Neuronal stem cell (in vitro differentiated cells): Measurements from ENCODE around the gene CPNE9.
A peak's percentile ranks its signal among the peaks of the same experiment; 100 is the strongest.

Source experiments
- DNase-seq: peaks from one replicate; pipeline ENCODE4 v3.0.0-alpha.2; 2013; ENCODE audit warnings: low spot score
- H2AFZ ChIP-seq: one replicate; pipeline ENCODE4 v1.6.1; 2013; ENCODE audit warnings: mild to moderate bottlenecking, low read length, inconsistent platforms
- H2AK5ac ChIP-seq: 2 replicates; pipeline ENCODE4 v1.6.1; 2013; ENCODE audit warnings: low read depth, mild to moderate bottlenecking, inconsistent platforms, low read length, moderate library complexity, mixed read lengths
- H2BK120ac ChIP-seq: 2 replicates; pipeline ENCODE4 v1.6.1; 2013; ENCODE audit warnings: low read depth, mild to moderate bottlenecking, inconsistent platforms, low read length, moderate library complexity, mixed read lengths
- H2BK12ac ChIP-seq: one replicate; pipeline ENCODE4 v1.6.1; 2013; ENCODE audit warnings: low read length, inconsistent platforms
- H2BK15ac ChIP-seq: 2 replicates; pipeline ENCODE4 v1.6.1; 2013; ENCODE audit warnings: mild to moderate bottlenecking, low read length, inconsistent platforms, mixed read lengths
- H2BK5ac ChIP-seq: one replicate; pipeline ENCODE4 v1.6.1; 2013; ENCODE audit warnings: inconsistent platforms, mild to moderate bottlenecking, low read length, moderate library complexity
- H3K14ac ChIP-seq: one replicate; pipeline ENCODE4 v1.6.1; 2013; ENCODE audit warnings: low read length, inconsistent platforms
- H3K18ac ChIP-seq: 2 replicates; pipeline ENCODE4 v1.6.1; 2013; ENCODE audit warnings: low read length, inconsistent platforms
- H3K23ac ChIP-seq: 2 replicates; pipeline ENCODE4 v1.6.1; 2013; ENCODE audit warnings: low read depth, mild to moderate bottlenecking, mixed read lengths, low read length, inconsistent platforms; ENCODE audit not compliant: poor library complexity
- H3K27ac ChIP-seq: replicated peaks from 3 replicates; pipeline ENCODE4 v1.5.1; 2013; ENCODE audit warnings: low read length, inconsistent platforms
- H3K27me3 ChIP-seq, 3 experiments: 2 replicates each; pipeline ENCODE4 v1.6.1; 2013; ENCODE audit warnings: low read length in 3 of 3, mild to moderate bottlenecking in 2 of 3, inconsistent platforms in 1 of 3, low read depth in 1 of 3, mixed read lengths in 1 of 3, moderate library complexity in 1 of 3; ENCODE audit not compliant: control insufficient read depth in 3 of 3, insufficient read depth in 3 of 3
- H3K36me3 ChIP-seq, 2 donors: replicated peaks in 1 of 2; 2 replicates each; pipeline ENCODE4 v1.6.1; 2013; ENCODE audit warnings: low read length in 2 of 2; ENCODE audit not compliant: control insufficient read depth in 2 of 2, insufficient read depth in 2 of 2
- H3K4ac ChIP-seq: 2 replicates; pipeline ENCODE4 v1.6.1; 2013; ENCODE audit warnings: inconsistent platforms, mild to moderate bottlenecking, low read length, moderate library complexity
- H3K4me1 ChIP-seq, 2 donors: 1 replicate in 1 of 2; 2 replicates in 1 of 2; pipeline ENCODE4 v1.6.1; 2013; ENCODE audit warnings: low read length in 2 of 2, low read depth in 1 of 2; ENCODE audit not compliant: control insufficient read depth in 2 of 2, insufficient read depth in 1 of 2
- H3K4me2 ChIP-seq: one replicate; pipeline ENCODE4 v1.6.1; 2013; ENCODE audit warnings: mild to moderate bottlenecking, low read length, inconsistent platforms; ENCODE audit not compliant: insufficient read depth, poor library complexity, severe bottlenecking
- H3K4me3 ChIP-seq, 2 donors: 2 replicates each; pipeline ENCODE4 v1.5.1; 2013; ENCODE audit warnings: low read length in 2 of 2, mild to moderate bottlenecking in 2 of 2, inconsistent platforms in 1 of 2, moderate library complexity in 1 of 2
- H3K79me1 ChIP-seq: one replicate; pipeline ENCODE4 v1.6.1; 2013; ENCODE audit warnings: low read depth, mild to moderate bottlenecking, inconsistent platforms, low read length, moderate library complexity
- H3K9ac ChIP-seq: one replicate; pipeline ENCODE4 v1.6.1; 2013; ENCODE audit warnings: mild to moderate bottlenecking, low read depth, low read length, inconsistent platforms; ENCODE audit not compliant: poor library complexity
- H3K9me3 ChIP-seq, 2 donors: replicated peaks in 1 of 2; 2 replicates each; pipeline versions ENCODE3 to v1.6.1; 2013; ENCODE audit warnings: low read length in 2 of 2, mild to moderate bottlenecking in 2 of 2, inconsistent platforms in 1 of 2, low read depth in 1 of 2, mixed read lengths in 1 of 2, moderate library complexity in 1 of 2; ENCODE audit not compliant: control insufficient read depth in 2 of 2, insufficient read depth in 1 of 2
- H4K8ac ChIP-seq: one replicate; pipeline ENCODE4 v1.6.1; 2013; ENCODE audit warnings: low read depth, mild to moderate bottlenecking, inconsistent platforms, low read length, moderate library complexity
- H4K91ac ChIP-seq: one replicate; pipeline ENCODE4 v1.6.1; 2013; ENCODE audit warnings: low read length, low read depth, mild to moderate bottlenecking, inconsistent platforms; ENCODE audit not compliant: poor library complexity
- WGBS, 2 donors: extraction: QIAGEN DNeasy Blood & Tissue Kit; methylation state at CpG; one replicate each; pipeline ENCODE4 v1.1.7; 2013; ENCODE audit warnings: missing lambda C conversion rate in 2 of 2, mixed read lengths in 1 of 2; ENCODE audit not compliant: insufficient read length in 2 of 2, insufficient replicate concordance in 1 of 2; ENCODE audit errors: extremely low coverage in 2 of 2; 5-methylcytosine and 5-hydroxymethylcytosine counted together

The CPNE9 gene

GRCh38 chr3:9727743-9728142 lies 24.1 kb downstream of the CPNE9 start:
- DNase-seq = no peak
- Histone ChIP-seq H3K36me3 (no peaks in the 10 kb centered on the region), H3K9ac (no peak overlapping the region), H4K8ac (no peak overlapping the region), H2BK12ac (no peak overlapping the region), H2BK15ac (no peak overlapping the region), H2BK5ac (no peak overlapping the region), H4K91ac (no peak overlapping the region), H3K4me3 (no peak overlapping the region), H3K4ac (no peak overlapping the region), H3K27me3 (peaks cover 0 to 7% (median 0%) of the 10 kb centered on the region in 3 experiments), H3K79me1 (peaks cover 10% of the 10 kb centered on the region), H2BK120ac (no peak overlapping the region), H2AFZ (peak overlapping the region; percentile 19), H3K4me2 (no peak overlapping the region), H2AK5ac (no peak overlapping the region), H3K9me3 (no peaks in the 10 kb centered on the region), H3K4me1 (peaks cover 4 to 8% of the 10 kb centered on the region in 2 donors), H3K18ac (no peak overlapping the region), H3K14ac (no peak overlapping the region), H3K23ac (no peak overlapping the region), H3K27ac (no peak overlapping the region)
- WGBS, 2 donors = no CpG with 5 or more reads among the region's 2 CpGs

- Histone ChIP-seq H2AFZ (no peak overlapping the region), H3K4me3 (no peak overlapping the region), H3K79me1 (peaks cover 16% of the 10 kb centered on the region), H3K23ac (peak overlapping the region; percentile 8), H2BK12ac (no peak overlapping the region), H3K36me3 (peaks cover 7 to 15% of the 10 kb centered on the region in 2 donors), H3K9ac (no peak overlapping the region), H2BK5ac (no peak overlapping the region), H2BK15ac (no peak overlapping the region), H3K4me1 (peaks cover 7 to 12% of the 10 kb centered on the region in 2 donors), H3K27ac (no peak overlapping the region), H2BK120ac (no peak overlapping the region), H3K27me3 (peaks cover 0 to 7% (median 0%) of the 10 kb centered on the region in 3 experiments), H3K4me2 (no peak overlapping the region), H3K18ac (no peak overlapping the region), H3K9me3 (no peaks in the 10 kb centered on the region), H3K4ac (no peak overlapping the region), H4K91ac (no peak overlapping the region), H4K8ac (no peak overlapping the region), H3K14ac (no peak overlapping the region), H2AK5ac (no peak overlapping the region)
- DNase-seq = no peak
- WGBS, 2 donors = no CpG with 5 or more reads among the region's 10 CpGs
Observed at GRCh38 chr3:9729419-9729818, 25.8 kb downstream of the CPNE9 start.

GRCh38 chr3:9730657-9731205 lies 27.1 kb downstream of the CPNE9 start:
- peaks cover 0 to 7% (median 0%) of the 10 kb centered on the region in 3 experiments for H3K27me3 ChIP-seq
- H3K4ac ChIP-seq = no peak overlapping the region
- H2AK5ac ChIP-seq = no peak overlapping the region
- no peaks in the 10 kb centered on the region for H3K9me3 ChIP-seq
- H3K14ac ChIP-seq = no peak overlapping the region
- peaks cover 16% of the 10 kb centered on the region for H3K79me1 ChIP-seq
- WGBS, 2 donors = no CpG with 5 or more reads among the region's 17 CpGs
- H3K36me3 ChIP-seq = peaks cover 14 to 28% of the 10 kb centered on the region in 2 donors
- H2BK12ac ChIP-seq = no peak overlapping the region
- H3K18ac ChIP-seq = no peak overlapping the region
- DNase-seq = no peak
- H3K4me2 ChIP-seq = peak overlapping the region; percentile 54
- H2AFZ ChIP-seq = peak overlapping the region; percentile 100
- peak overlapping the region; percentile 78 to 93 for H3K4me3 ChIP-seq
- H3K9ac ChIP-seq = no peak overlapping the region
- no peak overlapping the region for H2BK120ac ChIP-seq
- H3K23ac ChIP-seq = no peak overlapping the region
- no peak overlapping the region for H2BK15ac ChIP-seq
- H4K91ac ChIP-seq = no peak overlapping the region
- peak overlapping the region; percentile 93 for H3K27ac ChIP-seq
- no peak overlapping the region for H2BK5ac ChIP-seq
- no peak overlapping the region for H4K8ac ChIP-seq
- peaks cover 7 to 12% of the 10 kb centered on the region in 2 donors for H3K4me1 ChIP-seq

GRCh38 chr3:9731206-9732079 lies 27.8 kb downstream of the CPNE9 start, which contains the start of gene BRPF1:
TSS of gene BRPF1 (plus strand) at chr3:9731735. CDS start at chr3:9734141, 2,406 bp downstream.
- Histone ChIP-seq H3K9ac (peak within 1 kb of the TSS; percentile 95), H3K14ac (peak within 1 kb of the TSS; percentile 79), H3K27ac (peak within 1 kb of the TSS; percentile 93), H3K23ac (peak within 1 kb of the TSS; percentile 80), H3K79me1 (peaks cover 16% of the 10 kb centered on the region), H4K8ac (peak within 1 kb of the TSS; percentile 53), H2AFZ (peak within 1 kb of the TSS; percentile 100), H3K4ac (no peak within 1 kb of the TSS), H3K4me1 (peaks cover 7 to 12% of the 10 kb centered on the region in 2 donors), H3K27me3 (peaks cover 0 to 4% (median 0%) of the 10 kb centered on the region in 3 experiments), H2BK5ac (no peak within 1 kb of the TSS), H3K4me2 (peak within 1 kb of the TSS; percentile 95), H3K9me3 (no peaks in the 10 kb centered on the region), H2BK15ac (no peak within 1 kb of the TSS), H2AK5ac (peak within 1 kb of the TSS; percentile 70), H2BK12ac (peak within 1 kb of the TSS; percentile 42), H2BK120ac (no peak within 1 kb of the TSS), H4K91ac (no peak within 1 kb of the TSS), H3K18ac (peak within 1 kb of the TSS; percentile 97), H3K36me3 (peaks cover 16 to 35% of the 10 kb centered on the region in 2 donors), H3K4me3 (peak within 1 kb of the TSS; percentile 93 to 98)
- DNase-seq = peak; percentile 99
- WGBS, 2 donors = no CpG with 5 or more reads among the region's 88 CpGs
